A549 (cell line): ENCODE results near the gene CDHR1. TPM values are rescaled to one million over a fixed set of nuclear protein-coding genes. Genes with fewer than 3 reads are reported as not detected.

ENCODE experiments used
- ATAC-seq, 2 experiments: fragments of 200-7000 bp in 1 of 2; fragments of >200 bp in 1 of 2; cut with Nextera tagmentation in 1 of 2; cut with Tn5 transposase in 1 of 2; 3 replicates each; pipeline versions ENCODE4 v1.8.0 to v1.9.1; 2018 to 2020; ENCODE audit warnings: mild to moderate bottlenecking in 1 of 2, moderate library complexity in 1 of 2
- CTCF ChIA-PET: fragments of 300-600 bp; sonication (Branson Sonifier 250); formaldehyde crosslinking; extraction: SDS; loops from one replicate; lab custom pipeline; 2021; ENCODE audit warnings: antibody characterized with exemption, inconsistent platforms; lab: Yijun Ruan, JAX
- POLR2A ChIA-PET: fragments of 350-600 bp; formaldehyde crosslinking; extraction: SDS; loops from one replicate; lab custom pipeline; 2021; ENCODE audit warnings: antibody characterized with exemption, inconsistent platforms; lab: Yijun Ruan, JAX
- DNase-seq, 2 experiments: peaks; one replicate each; pipeline versions ENCODE4 v3.0.0 to v3.0.0-alpha.2; 2011 to 2016; ENCODE audit warnings: low read depth in 1 of 2, low spot score in 1 of 2
- FAIRE-seq: peaks from 2 replicates; lab custom pipeline; 2011; peaks lifted over from hg19 to GRCh38; lab: Jason Lieb, UNC
- H3K27ac ChIP-seq, 2 experiments: fragments of >200 bp; sonication (Bioruptor Twin); formaldehyde crosslinking; 3 replicates each; pipeline ENCODE4 v1.5.1; 2016 to 2017
- H3K4me1 ChIP-seq: fragments of >200 bp; sonication (Bioruptor Twin); formaldehyde crosslinking; 3 replicates; pipeline ENCODE4 v1.6.1; 2016
- H3K4me2 ChIP-seq: fragments of >200 bp; sonication (Bioruptor Twin); formaldehyde crosslinking; 3 replicates; pipeline ENCODE4 v1.6.1; 2016
- H3K4me3 ChIP-seq: fragments of >200 bp; sonication (Bioruptor Twin); formaldehyde crosslinking; 3 replicates; pipeline ENCODE4 v1.5.1; 2016
- H3K9me3 ChIP-seq: fragments of >200 bp; sonication (Bioruptor Twin); formaldehyde crosslinking; 3 replicates; pipeline ENCODE4 v1.6.1; 2016
- BHLHE40 ChIP-seq: IDR thresholded peaks from 2 replicates; pipeline ENCODE4 v1.6.1; 2012; ENCODE audit warnings: low read depth, low read length, inconsistent platforms
- E2F6 ChIP-seq: IDR thresholded peaks from 2 replicates; pipeline ENCODE4 v1.6.1; 2012; ENCODE audit warnings: low read depth, borderline replicate concordance
- EHF ChIP-seq: fragments of 250-450 bp; sonication (Bioruptor Pico); IDR thresholded peaks from 2 replicates; pipeline ENCODE4 v1.5.0; 2020; ENCODE audit warnings: mild to moderate bottlenecking
- EHMT2 ChIP-seq: fragments of 200-600 bp; sonication (generic); IDR thresholded peaks from 2 replicates; pipeline ENCODE4 v1.6.1; 2016; ENCODE audit warnings: antibody characterized with exemption, low read depth, mild to moderate bottlenecking, moderate library complexity
- ESRRA ChIP-seq: fragments of 150-350 bp; IDR thresholded peaks from 2 replicates; pipeline ENCODE4 v1.6.1; 2014; ENCODE audit warnings: mild to moderate bottlenecking, low read length, borderline replicate concordance
- FOSB ChIP-seq: fragments of 250-450 bp; sonication (Bioruptor Pico); IDR thresholded peaks from 2 replicates; pipeline ENCODE4 v1.5.0; 2020; ENCODE audit warnings: mild to moderate bottlenecking, moderate library complexity
- FOSL2 ChIP-seq, 2 experiments: fragments of 450-650 bp in 1 of 2; fragments of >200 bp in 1 of 2; sonication (Bioruptor Twin) in 1 of 2; formaldehyde crosslinking; IDR thresholded peaks; 2 replicates each; pipeline versions ENCODE4 v1.5.0 to v1.6.1; 2016 to 2020; ENCODE audit warnings: mild to moderate bottlenecking in 1 of 2, moderate library complexity in 1 of 2
- GATA3 ChIP-seq: IDR thresholded peaks from 2 replicates; pipeline ENCODE4 v1.6.1; 2012; ENCODE audit warnings: borderline replicate concordance
- HDAC2 ChIP-seq: fragments of 200-600 bp; sonication (generic); IDR thresholded peaks from 2 replicates; pipeline ENCODE4 v1.6.1; 2016
- HES2 ChIP-seq: fragments of >200 bp; sonication (Bioruptor Twin); formaldehyde crosslinking; IDR thresholded peaks from 2 replicates; pipeline ENCODE4 v1.6.1; 2016
- HEYL ChIP-seq: fragments of 250-450 bp; sonication (Bioruptor Pico); IDR thresholded peaks from 2 replicates; pipeline ENCODE4 v1.8.0; 2021; ENCODE audit warnings: mild to moderate bottlenecking, moderate library complexity
- HMGXB4 ChIP-seq: fragments of 250-450 bp; sonication (Bioruptor Pico); IDR thresholded peaks from 2 replicates; pipeline ENCODE4 v1.5.0; 2021; ENCODE audit warnings: mild to moderate bottlenecking, moderate library complexity, borderline replicate concordance
- HOXB13 ChIP-seq: fragments of 250-450 bp; sonication (Bioruptor Pico); IDR thresholded peaks from 2 replicates; pipeline ENCODE4 v1.5.0; 2020; ENCODE audit warnings: low read depth, mild to moderate bottlenecking, moderate library complexity
- HOXB5 ChIP-seq: fragments of 250-450 bp; sonication (Bioruptor Pico); IDR thresholded peaks from 2 replicates; pipeline ENCODE4 v1.5.0; 2020; ENCODE audit warnings: mild to moderate bottlenecking, moderate library complexity
- MYC ChIP-seq: IDR thresholded peaks from 2 replicates; pipeline ENCODE4 v1.6.1; 2012; ENCODE audit warnings: mild to moderate bottlenecking, inconsistent platforms, low read length, improper control_type of control experiment, borderline replicate concordance
- NR3C1 ChIP-seq: fragments of >200 bp; sonication (Bioruptor Twin); formaldehyde crosslinking; IDR thresholded peaks from 3 replicates; pipeline ENCODE4 v1.6.1; 2017
- PBX3 ChIP-seq: IDR thresholded peaks from 2 replicates; pipeline ENCODE4 v1.6.1; 2012
- POLR2AphosphoS2 ChIP-seq: conservative IDR thresholded peaks from 2 replicates; pipeline ENCODE4 v1.6.1; 2012; ENCODE audit warnings: low read length, improper control_type of control experiment, inconsistent platforms
- RARB ChIP-seq: fragments of 250-450 bp; sonication (Bioruptor Pico); IDR thresholded peaks from 2 replicates; pipeline ENCODE4 v1.8.0; 2021; ENCODE audit warnings: mild to moderate bottlenecking, moderate library complexity
- REST ChIP-seq: fragments of 200-600 bp; sonication (generic); IDR thresholded peaks from 2 replicates; pipeline ENCODE4 v1.6.1; 2016; ENCODE audit warnings: antibody characterized with exemption, mild to moderate bottlenecking, moderate library complexity
- ZNF302 ChIP-seq: fragments of 250-450 bp; sonication (Bioruptor Pico); IDR thresholded peaks from 2 replicates; pipeline ENCODE4 v1.9.0; 2021; ENCODE audit warnings: inconsistent platforms, mild to moderate bottlenecking, moderate library complexity
- WGBS: methylation state at CpG from one replicate; pipeline ENCODE4 v1.1.6; 2017; ENCODE audit errors: missing lambda C conversion rate; 5-methylcytosine and 5-hydroxymethylcytosine counted together
- polyA plus RNA-seq, 4 experiments: library from polyadenylated mRNA; depleted of rRNA in 3 of 4; stranded (reverse); fragments of >200 nt; fragmentation: RNase III in 1 of 4; extraction: RNeasy Plus Mini Kit Qiagen cat#74134 plus additional on column Dnase treatment in 1 of 4; gene quantifications; 2 replicates in 3 of 4; 3 replicates in 1 of 4; pipeline ENCODE4 v1.2.3, GENCODE V29; 2011 to 2017

Gene CDHR1
- polyA plus RNA-seq, 2 of the 4 experiments (the other 2 are of a cell fraction), result 0.04 to 0.09 TPM

- TF ChIP-seq HOXB13 (CRISPR knock-in tag), result no peak
- no peak for TF ChIP-seq NR3C1
- no peak for TF ChIP-seq EHMT2
- no peak for TF ChIP-seq EHF (CRISPR knock-in tag)
- TF ChIP-seq HES2, result no peak
- TF ChIP-seq POLR2AphosphoS2, result 0 out of 2 replicates have a peak, but pooled peaks have one; percentile 49
- 0 out of 2 replicates have a peak, but pooled peaks have one; percentile 26 for TF ChIP-seq FOSB (CRISPR knock-in tag)
- no peak for TF ChIP-seq HMGXB4 (CRISPR knock-in tag)
- TF ChIP-seq, all 56 proteins: peak for 2
- Histone ChIP-seq H3K4me1 (no peaks in the 10 kb centered on the region), H3K4me2 (no peak overlapping the region), H3K4me3 (no peak overlapping the region), H3K9me3 (no peaks in the 10 kb centered on the region), H3K27ac (no peak overlapping the region)
- no peak for DNase-seq
- POLR2A ChIA-PET, result interaction anchor here (1.6 kb wide), 1 partner anchor 16 kb away, joined by 3 read pairs; no protein-coding TSS in a partner anchor
- CTCF ChIA-PET, result interaction anchor here (0.6 to 1.0 kb wide), 2 partner anchors 8 to 46 kb away, joined by 3 to 4 read pairs; no protein-coding TSS in a partner anchor
- no peak for FAIRE-seq
- no peak for ATAC-seq
- 81% methylated on average over 2 of the region's 2 CpGs for WGBS
Measured at GRCh38 chr10:84156009-84156408, 38.3 kb upstream of the CDHR1 start.

GRCh38 chr10:84156768-84157167 is 37.6 kb upstream of the CDHR1 start:
- H3K4me2 ChIP-seq, result no peak overlapping the region
- CTCF ChIA-PET, result interaction anchor here (1.0 kb wide), 1 partner anchor 9 kb away, joined by 4 read pairs; no protein-coding TSS in a partner anchor
- WGBS, result 85% methylated on average over 10 of the region's 10 CpGs

GRCh38 chr10:84158061-84158460 is 36.3 kb upstream of the CDHR1 start:
- Histone ChIP-seq H3K9me3 (no peaks in the 10 kb centered on the region), H3K4me2 (no peak overlapping the region), H3K4me3 (no peak overlapping the region), H3K27ac (no peak overlapping the region), H3K4me1 (no peaks in the 10 kb centered on the region)
- ATAC-seq (peak in 1 of 2 experiments; percentile 13; a peak in 1 of 6 replicates), FAIRE-seq (no peak), DNase-seq (no peak)
- ChIA-PET CTCF (interaction anchor here (2.3 kb wide), 1 partner anchor 9 kb away, joined by 6 read pairs; no protein-coding TSS in a partner anchor), POLR2A (no interaction called here)
- WGBS, result 81% methylated on average over 2 of the region's 2 CpGs
- TF ChIP-seq PBX3, result no peak
- no peak for TF ChIP-seq FOSL2 (IDR thresholded peaks at IDR 0.05)
- TF ChIP-seq FOSL2 (CRISPR knock-in tag; IDR thresholded peaks at IDR 0.05), result no peak
- TF ChIP-seq HEYL (CRISPR knock-in tag), result no peak
- TF ChIP-seq GATA3, result no peak
- no peak for TF ChIP-seq HOXB5 (CRISPR knock-in tag)
- TF ChIP-seq E2F6, result no peak
- no peak for TF ChIP-seq EHMT2
- no peak for TF ChIP-seq HDAC2
- TF ChIP-seq REST, result no peak
- TF ChIP-seq ESRRA, result no peak
- TF ChIP-seq ZNF302 (CRISPR knock-in tag), result no peak
- TF ChIP-seq HOXB13 (CRISPR knock-in tag), result no peak
- TF ChIP-seq RARB (CRISPR knock-in tag), result no peak
- TF ChIP-seq BHLHE40, result no peak
- TF ChIP-seq HES2, result no peak

More at GRCh38 chr10:84156768-84157167, 37.6 kb upstream of the CDHR1 start:
- Histone ChIP-seq H3K4me3 (no peak overlapping the region), H3K4me1 (no peaks in the 10 kb centered on the region), H3K9me3 (no peaks in the 10 kb centered on the region), H3K27ac (no peak overlapping the region)
- ATAC-seq, result peak; percentile 41; a peak in 3 of 6 replicates
- POLR2A ChIA-PET, result interaction anchor here (1.0 to 1.6 kb wide), 2 partner anchors 9 to 16 kb away, joined by 3 to 8 read pairs; no protein-coding TSS in a partner anchor
- no peak for FAIRE-seq
- TF ChIP-seq POLR2AphosphoS2, result 0 out of 2 replicates have a peak, but pooled peaks have one; percentile 59
- no peak for TF ChIP-seq MYC
- no peak for DNase-seq
